ENCODE data around the gene TSHZ2. TPM values are rescaled to one million over a fixed set of nuclear protein-coding genes. Genes with fewer than 3 reads are reported as not detected.

TSHZ2 gene
- total RNA-seq, 6 experiments from 2014 or later = 14.2 to 28.1 (median 21.0) TPM

- WGBS (ENCODE audit: insufficient coverage, low coverage, low lambda C conversion rate, missing lambda C conversion rate) = 21% methylated on average over 19 of the region's 32 CpGs
- ATAC-seq (peak; percentile 92 to 96 (median 94)), DNase-seq (peak; percentile 83 to 85 (median 84))
- Histone ChIP-seq H3K27me3 (no peaks in the 10 kb centered on the region), H3K36me3 (no peaks in the 10 kb centered on the region), H3K4me1 (peaks cover 0 to 14% (median 3%) of the 10 kb centered on the region in 4 donors), H3K27ac (peak overlapping the region in 1 of 3 donors; percentile 15), H3K9me3 (no peaks in the 10 kb centered on the region), H3K4me3 (peak overlapping the region in 1 of 3 donors; percentile 34)
- peak; percentile 81 to 96 (median 94) for TF ChIP-seq CTCF (IDR thresholded peaks at IDR 0.05)
- TF ChIP-seq POLR2A (IDR thresholded peaks at IDR 0.05) = no peak
- intact Hi-C loops (cut with DNase I) = no loop called here
These were observed 244.9 kb downstream of the TSHZ2 start for GRCh38 chr20:53216856-53217576.

GRCh38 chr20:53220482-53221307, 248.5 kb downstream of the TSHZ2 start:
- no peak overlapping the region for H3K4me3 ChIP-seq
- WGBS (ENCODE audit: insufficient coverage, low coverage, low lambda C conversion rate, missing lambda C conversion rate) = 78% methylated on average over 9 of the region's 9 CpGs
- TF ChIP-seq CTCF (IDR thresholded peaks at IDR 0.05) (no peak), POLR2A (IDR thresholded peaks at IDR 0.05) (no peak)

GRCh38 chr20:53221731-53222130, 249.6 kb downstream of the TSHZ2 start:
- Histone ChIP-seq H3K27me3 (no peaks in the 10 kb centered on the region), H3K9me3 (no peaks in the 10 kb centered on the region), H3K4me3 (no peak overlapping the region), H3K36me3 (no peaks in the 10 kb centered on the region), H3K4me1 (peaks cover 0 to 3% (median under 1%) of the 10 kb centered on the region in 4 donors), H3K27ac (no peak overlapping the region)
- TF ChIP-seq CTCF (IDR thresholded peaks at IDR 0.05) (no peak), POLR2A (IDR thresholded peaks at IDR 0.05) (no peak)
- intact Hi-C loops (cut with DNase I) = no loop called here
- WGBS (ENCODE audit: insufficient coverage, low coverage, low lambda C conversion rate, missing lambda C conversion rate) = 94% methylated on average over 3 of the region's 3 CpGs
- no peak for ATAC-seq
- no peak for DNase-seq

More at GRCh38 chr20:53220482-53221307, 248.5 kb downstream of the TSHZ2 start:
- peaks cover 0 to 6% (median 2%) of the 10 kb centered on the region in 4 donors for H3K4me1 ChIP-seq
- no peak overlapping the region for H3K27ac ChIP-seq
- H3K27me3 ChIP-seq = no peaks in the 10 kb centered on the region
- no peaks in the 10 kb centered on the region for H3K36me3 ChIP-seq
- ATAC-seq = no peak
- intact Hi-C loops (cut with DNase I) = no loop called here
- DNase-seq = no peak
- H3K9me3 ChIP-seq = no peaks in the 10 kb centered on the region

- intact Hi-C loops (cut with DNase I) = no loop called here
- TF ChIP-seq POLR2A (IDR thresholded peaks at IDR 0.05) (no peak), CTCF (IDR thresholded peaks at IDR 0.05) (no peak)
- H3K27me3 ChIP-seq = no peaks in the 10 kb centered on the region
- WGBS (ENCODE audit: insufficient coverage, low coverage, low lambda C conversion rate, missing lambda C conversion rate) = 83% methylated on average over 3 of the region's 4 CpGs
- no peaks in the 10 kb centered on the region for H3K36me3 ChIP-seq
- H3K9me3 ChIP-seq = no peaks in the 10 kb centered on the region
- H3K4me1 ChIP-seq = no peaks in the 10 kb centered on the region
- DNase-seq = no peak
- ATAC-seq = no peak
- no peak overlapping the region for H3K4me3 ChIP-seq
- H3K27ac ChIP-seq = no peak overlapping the region
These were observed 250.3 kb downstream of the TSHZ2 start for GRCh38 chr20:53222416-53222815.
